Measurements from ENCODE around the gene HSD17B14.
"Not testable (repeated sequence)": the region's sequence is repeated elsewhere in the genome, so short reads cannot be mapped to it uniquely, and the experiment has no call there.

HSD17B14 gene

GRCh38 chr19:48867123-48867745 lies 30.9 kb upstream of the HSD17B14 start:
- DNase-seq (ENCODE audit: low read depth in 3 of 3): no peak

DNA sequence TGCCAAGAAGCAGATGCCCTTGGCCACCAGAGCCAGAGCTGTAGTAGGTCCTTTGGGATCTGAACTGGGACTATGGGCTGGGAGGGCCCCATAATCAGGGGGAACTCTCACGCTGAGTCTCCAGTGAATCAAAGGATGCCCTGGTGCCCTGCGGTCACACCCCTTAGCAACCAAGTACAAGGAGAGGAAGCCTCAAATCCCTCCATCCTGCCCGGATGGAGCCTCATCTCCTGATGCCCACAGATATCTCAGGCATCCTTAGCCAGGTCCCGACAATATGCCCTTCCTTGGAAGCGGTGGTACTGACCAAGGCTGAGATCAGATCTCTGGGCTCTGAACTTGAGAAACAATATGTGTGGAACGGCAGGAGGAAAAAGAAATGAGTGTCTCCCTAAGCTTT lies 30.4 kb upstream of the HSD17B14 start:
- DNase-seq (ENCODE audit: low read depth in 3 of 3): no peak

- no peak for DNase-seq (ENCODE audit: low read depth in 3 of 3)
Measured at GRCh38 chr19:48862827-48863226, 26.5 kb upstream of the HSD17B14 start.

GRCh38 chr19:48861313-48861712 lies 25.0 kb upstream of the HSD17B14 start:
- no peak for DNase-seq (ENCODE audit: low read depth in 3 of 3)

GRCh38 chr19:48859711-48860572 lies 23.7 kb upstream of the HSD17B14 start:
- DNase-seq (ENCODE audit: low read depth in 3 of 3): no peak

GRCh38 chr19:48858984-48859710 lies 22.9 kb upstream of the HSD17B14 start:
- peak in 2 of 3 experiments; percentile 60 to 70 for DNase-seq (ENCODE audit: low read depth in 3 of 3)

GRCh38 chr19:48856921-48857320 lies 20.6 kb upstream of the HSD17B14 start:
- no peak for DNase-seq (ENCODE audit: low read depth in 3 of 3)

- DNase-seq (ENCODE audit: low read depth in 3 of 3): no peak
Measured at GRCh38 chr19:48854103-48854502, 17.8 kb upstream of the HSD17B14 start.

DNA sequence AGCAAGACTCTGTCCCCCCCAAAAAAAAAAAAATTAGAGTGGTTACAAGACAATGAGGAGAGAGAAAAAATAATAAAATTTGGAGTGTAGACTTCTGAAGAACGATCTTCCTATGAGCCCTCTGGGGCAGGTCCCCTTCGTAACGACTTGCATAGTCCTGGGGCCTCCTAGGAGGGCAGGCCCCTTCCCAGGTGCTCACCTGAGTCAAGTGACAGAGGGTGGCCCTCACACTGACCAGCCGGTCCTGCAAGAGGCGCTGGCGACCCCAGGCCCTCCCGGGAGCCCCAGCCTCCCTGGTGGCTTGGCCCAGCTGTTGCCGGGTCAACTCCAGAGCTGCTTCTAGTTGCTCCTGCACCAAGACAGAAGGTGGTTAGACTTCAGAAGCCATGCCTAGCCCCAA lies 17.2 kb upstream of the HSD17B14 start:
- DNase-seq (ENCODE audit: low read depth in 3 of 3): no peak

DNA sequence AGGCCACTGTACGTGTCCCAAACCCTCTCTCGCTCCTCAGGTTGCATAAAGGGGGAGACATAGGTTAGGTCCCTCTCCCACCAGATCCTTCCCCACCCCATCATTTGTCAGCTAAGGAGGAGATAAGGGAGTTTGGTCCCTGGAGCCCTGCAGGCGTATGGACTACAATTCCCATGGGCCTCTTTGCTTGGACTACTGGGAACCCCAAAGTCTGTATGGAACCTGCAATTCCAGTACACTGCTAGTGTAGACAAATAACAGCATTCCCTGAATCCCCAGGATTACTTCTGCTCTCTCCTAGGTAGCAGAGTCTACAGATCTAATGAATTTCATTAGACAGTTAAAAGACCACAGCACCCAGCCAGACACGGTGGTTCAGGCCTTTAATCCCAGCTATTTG lies 16.0 kb upstream of the HSD17B14 start:
- no peak for DNase-seq (ENCODE audit: low read depth in 3 of 3)

DNA sequence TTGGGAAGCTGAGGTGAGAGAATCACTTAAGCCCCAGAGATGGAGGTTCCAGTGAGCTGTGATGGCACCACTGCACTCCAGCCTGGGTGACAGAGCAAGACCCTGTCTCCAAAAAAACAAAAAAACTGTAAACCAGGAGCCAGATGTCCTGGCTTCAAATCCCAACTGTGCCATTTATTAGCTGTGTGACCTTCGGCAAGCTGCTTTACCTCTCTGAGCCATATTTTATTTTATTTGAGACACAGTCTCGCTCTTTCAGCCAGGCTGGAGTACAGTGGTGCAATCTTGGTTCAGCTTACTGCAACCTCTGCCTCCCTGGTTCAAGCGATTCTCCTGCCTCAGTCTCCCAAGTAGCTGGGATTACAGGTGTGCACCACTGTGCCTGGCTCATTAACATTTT lies 10.4 kb upstream of the HSD17B14 start:
- not testable (repeated sequence) for DNase-seq (ENCODE audit: low read depth in 3 of 3)

- DNase-seq (ENCODE audit: low read depth in 3 of 3): no peak
Measured at GRCh38 chr19:48845384-48845783, 9.1 kb upstream of the HSD17B14 start.

GRCh38 chr19:48844472-48844871 lies 8.2 kb upstream of the HSD17B14 start:
- DNase-seq (ENCODE audit: low read depth in 3 of 3): no peak

- DNase-seq (ENCODE audit: low read depth in 3 of 3): peak in 1 of 3 experiments; percentile 11
Measured at GRCh38 chr19:48842789-48843162, 6.5 kb upstream of the HSD17B14 start.

- no peak for DNase-seq (ENCODE audit: low read depth in 3 of 3)
Measured at GRCh38 chr19:48841571-48841970, 5.3 kb upstream of the HSD17B14 start.

DNA sequence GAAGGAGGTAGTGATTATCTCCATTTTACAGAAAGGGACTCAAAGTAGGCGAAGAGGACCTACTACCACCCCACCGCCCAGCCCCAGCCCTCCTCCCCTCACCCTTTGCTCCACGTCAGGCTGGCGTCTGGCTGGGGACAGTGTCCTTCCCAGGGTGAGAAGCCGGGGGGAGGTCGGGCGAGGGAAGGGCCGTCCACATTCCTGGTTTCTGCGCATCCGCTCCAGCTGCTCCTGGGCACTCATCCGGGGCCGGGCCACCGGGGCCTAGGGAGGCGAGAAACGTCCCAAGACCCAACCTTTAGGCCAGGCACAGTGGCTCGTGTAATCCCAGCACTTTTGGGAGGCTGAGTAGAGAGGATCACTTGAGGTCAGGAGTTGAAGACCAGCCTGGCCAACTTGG lies 4.8 kb upstream of the HSD17B14 start:
- no peak for DNase-seq (ENCODE audit: low read depth in 3 of 3)

DNA sequence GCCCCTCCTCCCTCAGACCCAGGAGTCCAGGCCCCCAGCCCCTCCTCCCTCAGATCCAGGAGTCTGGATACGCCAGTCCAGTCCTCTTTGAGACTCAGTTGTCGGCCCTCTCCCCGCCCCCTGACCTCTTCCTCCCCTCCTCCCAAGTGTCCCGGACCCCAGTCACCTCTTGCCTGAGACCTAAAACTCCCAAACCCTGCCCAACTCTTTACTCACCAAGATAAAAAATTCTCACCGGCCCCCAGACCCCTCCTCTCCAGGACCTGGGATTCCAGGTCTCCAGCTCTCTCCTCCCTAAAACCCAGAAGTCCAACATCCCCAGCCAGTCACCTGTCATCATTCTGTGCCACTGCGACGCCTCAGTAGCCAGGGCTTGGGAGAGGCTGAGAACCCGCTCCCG lies 1.4 kb upstream of the HSD17B14 start:
- DNase-seq (ENCODE audit: low read depth in 3 of 3): no peak

DNA sequence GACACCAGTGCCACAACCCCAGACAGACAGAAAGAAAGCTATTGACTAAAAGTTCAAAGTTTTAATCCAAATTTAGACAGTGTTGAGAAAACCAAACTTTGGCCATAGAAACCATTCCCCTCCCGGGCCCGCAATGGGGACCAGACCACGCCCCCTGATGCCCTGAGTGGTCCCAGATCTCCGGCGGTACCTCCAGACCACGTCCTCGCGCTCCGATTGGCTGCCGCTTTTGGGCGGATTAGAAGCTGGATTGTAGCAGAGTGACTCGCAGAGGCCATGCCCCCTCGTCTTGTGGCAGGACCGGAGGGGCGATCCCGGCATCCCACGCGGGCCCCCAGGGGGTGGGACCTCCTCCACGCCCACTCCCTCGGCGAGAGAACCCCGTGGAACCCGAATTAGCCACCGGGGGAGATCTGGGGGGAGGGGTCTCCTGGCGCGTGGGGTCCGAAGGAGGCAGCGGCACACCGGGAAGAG lies 797 bp upstream of the HSD17B14 start:
- DNase-seq (ENCODE audit: low read depth in 3 of 3): peak; percentile 36 to 51 (median 49)

GRCh38 chr19:48835734-48836088 lies 580 bp downstream of the HSD17B14 start:
- peak; percentile 84 to 91 (median 89) for DNase-seq (ENCODE audit: low read depth in 3 of 3)

GRCh38 chr19:48833977-48834376 lies 2.3 kb downstream of the HSD17B14 start:
- no peak for DNase-seq (ENCODE audit: low read depth in 3 of 3)

DNA sequence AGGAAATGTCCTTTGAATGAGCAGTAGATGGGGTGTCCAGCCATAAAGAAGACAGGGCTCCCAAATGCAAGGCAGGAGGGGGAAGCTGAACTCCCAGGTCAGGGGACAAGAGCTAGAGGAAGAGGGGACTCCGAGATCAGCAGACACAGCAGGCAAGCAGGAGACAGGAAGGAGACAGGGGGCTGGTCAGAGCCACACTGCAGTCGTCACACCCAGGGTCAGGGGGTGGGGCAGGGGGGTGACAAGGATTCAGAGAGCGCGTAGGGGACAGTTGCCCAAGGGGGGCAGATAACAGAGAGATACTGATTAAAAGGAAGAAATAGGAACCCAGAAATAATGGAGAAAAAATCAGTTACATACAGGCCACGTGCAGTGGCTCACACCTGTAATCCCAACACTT lies 3.2 kb downstream of the HSD17B14 start:
- no peak for DNase-seq (ENCODE audit: low read depth in 3 of 3)

DNA sequence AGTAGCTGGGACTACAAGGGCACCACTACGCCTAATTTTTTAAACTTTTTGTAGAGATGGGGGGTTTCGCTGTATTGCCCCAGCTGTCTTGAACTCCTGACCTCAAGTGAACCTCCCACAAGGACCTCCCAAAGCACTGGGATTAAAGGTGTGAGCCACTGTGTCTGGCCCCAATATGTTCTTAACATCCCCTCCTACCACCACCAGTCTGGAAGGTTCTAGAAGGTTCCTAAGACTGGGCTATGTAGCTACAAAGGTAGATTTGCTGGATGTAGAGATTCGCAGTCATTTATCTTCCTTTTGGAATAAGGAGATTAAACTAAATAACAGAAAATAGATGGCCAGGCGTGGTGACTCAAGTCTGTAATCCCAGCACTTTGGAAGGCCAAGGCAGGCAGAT lies 5.3 kb downstream of the HSD17B14 start:
- DNase-seq (ENCODE audit: low read depth in 3 of 3): no peak

DNA sequence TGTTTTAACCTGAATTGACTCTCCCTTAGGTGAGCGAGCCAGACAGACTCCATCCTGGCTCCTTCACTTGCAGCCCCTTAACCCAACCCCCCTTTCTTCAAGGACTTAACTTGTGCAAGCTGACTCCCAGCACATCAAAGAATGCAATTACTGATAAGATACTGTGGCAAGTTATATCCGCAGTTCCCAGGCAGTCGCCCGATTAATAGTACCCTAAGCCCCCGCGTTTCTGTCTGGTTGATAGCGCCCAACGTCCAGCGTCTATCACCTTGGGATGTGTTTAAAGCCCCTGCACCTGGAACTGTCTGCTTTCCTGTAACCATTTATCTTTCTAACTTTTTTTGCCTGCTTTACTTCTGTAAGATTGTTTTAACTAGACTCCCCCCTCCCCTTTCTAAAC lies 6.2 kb downstream of the HSD17B14 start:
- DNase-seq (ENCODE audit: low read depth in 3 of 3): no peak

Measured in stimulated activated CD4-positive, alpha-beta T cell treated with anti-CD3 and anti-CD28 coated beads, TNF-alpha, amount 100 ng/mL, for 4 hours (primary cell).